Trophoblast cell (in vitro differentiated cells and primary cell): ENCODE results near the gene MPP3.
"Not testable (repeated sequence)": the region's sequence is repeated elsewhere in the genome, so short reads cannot be mapped to it uniquely, and the experiment has no call there.

Experiments used
- DNase-seq, 2 donors: peaks; one replicate each; pipeline ENCODE4 v3.0.0-alpha.2; 2016
- H2AFZ ChIP-seq: 2 replicates; pipeline ENCODE4 v1.6.1; 2013; ENCODE audit warnings: low read length, moderate library complexity, mild to moderate bottlenecking; ENCODE audit not compliant: insufficient read depth, poor library complexity
- H2AK5ac ChIP-seq: 2 replicates; pipeline ENCODE4 v1.6.1; 2013; ENCODE audit warnings: mild to moderate bottlenecking, low read length
- H2BK120ac ChIP-seq: 2 replicates; pipeline ENCODE4 v1.6.1; 2013; ENCODE audit warnings: low read length, mild to moderate bottlenecking, moderate library complexity; ENCODE audit not compliant: insufficient read depth, poor library complexity
- H2BK12ac ChIP-seq: 2 replicates; pipeline ENCODE4 v1.6.1; 2013; ENCODE audit warnings: mild to moderate bottlenecking, low read length, moderate library complexity
- H2BK5ac ChIP-seq: 2 replicates; pipeline ENCODE4 v1.6.1; 2013; ENCODE audit warnings: low read length, low read depth, moderate library complexity, mild to moderate bottlenecking; ENCODE audit not compliant: poor library complexity
- H3K14ac ChIP-seq: 2 replicates; pipeline ENCODE4 v1.6.1; 2013; ENCODE audit warnings: mild to moderate bottlenecking, low read length
- H3K18ac ChIP-seq: 2 replicates; pipeline ENCODE4 v1.6.1; 2013; ENCODE audit warnings: mild to moderate bottlenecking, low read length
- H3K23ac ChIP-seq: 2 replicates; pipeline ENCODE4 v1.6.1; 2013; ENCODE audit warnings: low read length
- H3K27ac ChIP-seq: 2 replicates; pipeline ENCODE4 v1.5.1; 2013; ENCODE audit warnings: low read depth, mild to moderate bottlenecking, inconsistent platforms, low read length, moderate library complexity
- H3K27me3 ChIP-seq: 2 replicates; pipeline ENCODE4 v1.6.1; 2013; ENCODE audit warnings: inconsistent platforms, mild to moderate bottlenecking, low read length, moderate library complexity; ENCODE audit not compliant: insufficient read depth
- H3K36me3 ChIP-seq, 2 experiments: 1 replicate in 1 of 2; 2 replicates in 1 of 2; pipeline ENCODE4 v1.6.1; 2013; ENCODE audit warnings: low read length in 2 of 2, mild to moderate bottlenecking in 2 of 2, moderate library complexity in 1 of 2; ENCODE audit not compliant: insufficient read depth in 2 of 2, control insufficient read depth in 1 of 2
- H3K4ac ChIP-seq: 2 replicates; pipeline ENCODE4 v1.6.1; 2013; ENCODE audit warnings: low read depth, mild to moderate bottlenecking, low read length, moderate library complexity
- H3K4me1 ChIP-seq, 2 experiments: 1 replicate in 1 of 2; 2 replicates in 1 of 2; pipeline ENCODE4 v1.6.1; 2013; ENCODE audit warnings: low read length in 2 of 2, mild to moderate bottlenecking in 2 of 2, moderate library complexity in 1 of 2; ENCODE audit not compliant: insufficient read depth in 2 of 2, control insufficient read depth in 1 of 2
- H3K4me2 ChIP-seq: 2 replicates; pipeline ENCODE4 v1.6.1; 2013; ENCODE audit warnings: inconsistent platforms, mild to moderate bottlenecking, low read length, moderate library complexity
- H3K4me3 ChIP-seq: 2 replicates; pipeline ENCODE4 v1.5.1; 2013; ENCODE audit warnings: mild to moderate bottlenecking, low read depth, low read length, inconsistent platforms
- H3K79me1 ChIP-seq: one replicate; pipeline ENCODE4 v1.6.1; 2013; ENCODE audit warnings: low read length
- H3K79me2 ChIP-seq: 2 replicates; pipeline ENCODE4 v1.6.1; 2013; ENCODE audit warnings: low read length, mild to moderate bottlenecking; ENCODE audit not compliant: control insufficient read depth, insufficient read depth, poor library complexity
- H3K9ac ChIP-seq: 2 replicates; pipeline ENCODE4 v1.6.1; 2013; ENCODE audit warnings: mild to moderate bottlenecking, low read length
- H3K9me3 ChIP-seq: 2 replicates; pipeline ENCODE4 v1.6.1; 2013; ENCODE audit warnings: low read depth, mild to moderate bottlenecking, control low read depth, inconsistent platforms, low read length; ENCODE audit not compliant: insufficient read depth
- H4K12ac ChIP-seq: 2 replicates; pipeline ENCODE4 v1.6.1; 2013; ENCODE audit warnings: low read depth, mild to moderate bottlenecking, low read length, moderate library complexity
- H4K8ac ChIP-seq: 2 replicates; pipeline ENCODE4 v1.6.1; 2013; ENCODE audit warnings: low read depth, mild to moderate bottlenecking, low read length, moderate library complexity
- H4K91ac ChIP-seq: one replicate; pipeline ENCODE4 v1.6.1; 2013; ENCODE audit warnings: low read depth, mild to moderate bottlenecking, low read length, moderate library complexity
- WGBS: extraction: QIAGEN DNeasy Blood & Tissue Kit; methylation state at CpG from one replicate; pipeline ENCODE4 v1.1.7; 2013; ENCODE audit warnings: missing lambda C conversion rate; ENCODE audit not compliant: insufficient read length, insufficient coverage; ENCODE audit errors: extremely low coverage; 5-methylcytosine and 5-hydroxymethylcytosine counted together

Gene MPP3

DNA sequence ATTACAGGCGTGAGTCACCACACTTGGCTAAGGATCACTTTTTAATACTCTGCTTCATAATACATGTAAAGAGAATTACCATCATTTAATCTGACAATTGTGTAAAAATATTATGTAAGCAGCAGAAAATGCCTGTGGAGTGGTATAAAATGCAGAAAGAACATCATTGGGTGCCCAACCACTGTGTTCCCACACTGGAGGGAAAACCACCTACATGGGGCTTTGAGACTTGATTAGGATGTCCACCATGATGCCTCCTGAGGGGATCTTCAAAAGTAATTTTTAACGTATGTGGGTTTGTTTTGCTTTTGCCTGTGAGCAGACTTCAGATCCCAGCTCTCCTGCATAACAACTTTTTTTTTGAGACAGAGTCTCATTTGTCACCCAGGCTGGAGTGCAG is 33.9 kb downstream of the MPP3 start:
- Histone ChIP-seq H2AK5ac (no peak overlapping the region), H3K79me2 (no peaks in the 10 kb centered on the region), H2BK120ac (no peak overlapping the region), H4K91ac (no peak overlapping the region), H3K79me1 (no peaks in the 10 kb centered on the region), H3K36me3 (no peaks in the 10 kb centered on the region), H2AFZ (no peak overlapping the region), H3K4me1 (peaks cover 0 to 2% of the 10 kb centered on the region in 2 experiments), H4K12ac (no peak overlapping the region), H3K9me3 (no peaks in the 10 kb centered on the region), H3K4me2 (no peak overlapping the region), H4K8ac (no peak overlapping the region), H3K4ac (no peak overlapping the region), H3K4me3 (no peak overlapping the region), H3K27me3 (no peaks in the 10 kb centered on the region), H2BK5ac (no peak overlapping the region), H2BK12ac (no peak overlapping the region), H3K18ac (no peak overlapping the region), H3K9ac (no peak overlapping the region), H3K27ac (no peak overlapping the region), H3K23ac (no peak overlapping the region), H3K14ac (no peak overlapping the region)
- DNase-seq: no peak
- whole genome bisulfite sequencing: no CpG with 5 or more reads among the region's 2 CpGs

DNA sequence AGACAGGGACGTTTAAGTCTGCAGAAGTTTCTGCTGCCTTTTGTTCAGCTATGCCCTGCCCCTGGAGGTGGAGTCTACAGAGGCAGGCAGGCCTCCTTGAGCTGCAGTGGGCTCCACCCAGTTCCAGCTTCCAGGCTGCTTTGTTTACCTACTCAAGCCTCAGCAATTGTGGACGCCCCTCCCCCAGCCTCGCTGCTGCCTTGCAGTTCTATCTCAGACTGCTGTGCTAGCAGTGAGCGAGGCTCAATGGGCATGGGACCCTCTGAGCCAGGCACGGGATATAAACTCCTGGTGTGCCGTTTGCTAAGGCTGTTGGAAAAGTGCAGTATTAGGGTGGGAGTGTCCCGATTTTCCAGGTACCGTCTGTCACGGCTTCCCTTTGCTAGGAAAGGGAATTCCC is 34.9 kb downstream of the MPP3 start:
- H2BK12ac ChIP-seq, H4K8ac ChIP-seq, H2BK120ac ChIP-seq, H3K79me2 ChIP-seq, H3K4me1 ChIP-seq, H4K12ac ChIP-seq, H3K4me2 ChIP-seq, H3K14ac ChIP-seq, H2AK5ac ChIP-seq, DNase-seq, H3K27ac ChIP-seq, H3K79me1 ChIP-seq, H3K23ac ChIP-seq, H2BK5ac ChIP-seq, H3K4ac ChIP-seq, H3K36me3 ChIP-seq, H3K4me3 ChIP-seq, H3K18ac ChIP-seq, H3K9me3 ChIP-seq, H4K91ac ChIP-seq, H2AFZ ChIP-seq, H3K27me3 ChIP-seq, H3K9ac ChIP-seq: not testable (repeated sequence)
- no CpG with 5 or more reads among the region's 9 CpGs for WGBS

DNA sequence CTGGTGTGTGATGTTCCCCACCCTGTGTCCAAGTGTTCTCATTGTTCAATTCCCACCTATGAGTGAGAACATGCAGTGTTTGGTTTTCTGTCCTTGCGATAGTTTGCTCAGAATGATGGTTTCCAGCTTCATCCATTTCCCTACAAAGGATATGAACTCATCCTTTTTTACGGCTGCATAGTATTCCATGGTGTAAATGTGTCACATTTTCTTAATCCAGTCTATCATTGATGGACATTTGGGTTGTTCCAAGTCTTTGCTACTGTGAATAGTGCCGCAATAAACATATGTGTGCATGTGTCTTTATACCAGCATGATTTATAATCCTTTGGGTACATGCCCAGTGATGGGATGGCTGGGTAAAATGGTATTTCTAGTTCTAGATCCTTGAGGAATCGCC is 40.3 kb downstream of the MPP3 start:
- not testable (repeated sequence) for H3K4me2 ChIP-seq, H3K14ac ChIP-seq, H3K9me3 ChIP-seq, H2AK5ac ChIP-seq, H4K91ac ChIP-seq, H3K9ac ChIP-seq, H3K18ac ChIP-seq, H2AFZ ChIP-seq, H3K27ac ChIP-seq, H2BK12ac ChIP-seq, DNase-seq, H4K8ac ChIP-seq, H3K79me1 ChIP-seq, H3K4me1 ChIP-seq, H2BK5ac ChIP-seq, H3K27me3 ChIP-seq, H4K12ac ChIP-seq, H3K23ac ChIP-seq, H3K4me3 ChIP-seq, H3K36me3 ChIP-seq, H3K79me2 ChIP-seq, H3K4ac ChIP-seq, H2BK120ac ChIP-seq
- no CpG with 5 or more reads among the region's 4 CpGs for WGBS

DNA sequence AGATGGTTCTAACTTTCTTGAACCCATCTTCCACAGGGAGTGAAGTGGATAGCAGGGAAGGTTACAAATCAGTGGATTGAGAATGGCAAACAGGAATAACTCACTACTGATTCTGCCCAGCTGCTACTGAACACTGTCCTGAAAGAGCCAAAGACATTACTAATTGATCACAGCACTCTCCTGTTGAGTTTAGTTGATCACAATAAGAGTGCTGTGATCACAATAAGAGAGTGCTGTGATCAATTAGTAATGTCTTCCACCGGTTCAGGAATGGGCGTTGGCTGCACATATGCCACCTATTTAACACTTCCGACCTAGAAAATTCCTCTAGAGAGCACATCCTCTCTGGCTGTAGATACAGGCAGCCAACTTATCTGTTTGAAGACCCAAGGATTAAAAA is 41.4 kb downstream of the MPP3 start:
- Histone ChIP-seq H3K14ac (no peak overlapping the region), H3K36me3 (no peaks in the 10 kb centered on the region), H3K4ac (no peak overlapping the region), H2BK120ac (no peak overlapping the region), H3K9ac (no peak overlapping the region), H3K79me2 (no peaks in the 10 kb centered on the region), H2AFZ (no peak overlapping the region), H3K79me1 (no peaks in the 10 kb centered on the region), H3K4me3 (no peak overlapping the region), H3K9me3 (no peaks in the 10 kb centered on the region), H4K12ac (no peak overlapping the region), H3K18ac (no peak overlapping the region), H3K27me3 (no peaks in the 10 kb centered on the region), H4K8ac (no peak overlapping the region), H4K91ac (no peak overlapping the region), H3K27ac (no peak overlapping the region), H3K4me2 (no peak overlapping the region), H2BK12ac (no peak overlapping the region), H3K4me1 (no peaks in the 10 kb centered on the region), H3K23ac (no peak overlapping the region), H2AK5ac (no peak overlapping the region), H2BK5ac (no peak overlapping the region)
- DNase-seq: peak in 1 of 2 donors; percentile 40
- WGBS: no CpG with 5 or more reads among the region's 3 CpGs
